GM19468 (cell line): ENCODE measurements around the gene SFXN1.
"Not testable (repeated sequence)": the region's sequence is repeated elsewhere in the genome, so short reads cannot be mapped to it uniquely, and the experiment has no call there.

Experiments
- ATAC-seq: cut with Tn5 transposase; IDR thresholded peaks from one replicate; pipeline ENCODE4 v1.9.1; 2021; ENCODE audit warnings: mild to moderate bottlenecking, moderate library complexity, moderate number of reproducible peaks; ENCODE audit not compliant: unreplicated experiment; ENCODE audit errors: extremely low read depth

SFXN1 gene

GRCh38 chr5:175491223-175491622 is 12.9 kb downstream of the SFXN1 start:
- no peak for ATAC-seq

- ATAC-seq: no peak
Observed at GRCh38 chr5:175493260-175493659, 14.9 kb downstream of the SFXN1 start.

- no peak for ATAC-seq
Observed at GRCh38 chr5:175493726-175494125, 15.4 kb downstream of the SFXN1 start.

GRCh38 chr5:175494264-175495183 is 16.2 kb downstream of the SFXN1 start:
- ATAC-seq: no peak

GRCh38 chr5:175501759-175502158 is 23.4 kb downstream of the SFXN1 start:
- ATAC-seq: no peak

- not testable (repeated sequence) for ATAC-seq
Observed at GRCh38 chr5:175507671-175508070, 29.3 kb downstream of the SFXN1 start.

GRCh38 chr5:175508896-175509295 is 30.5 kb downstream of the SFXN1 start:
- no peak for ATAC-seq

- no peak for ATAC-seq
Observed at GRCh38 chr5:175513297-175513696, 34.9 kb downstream of the SFXN1 start.

- no peak for ATAC-seq
Observed at GRCh38 chr5:175513726-175514125, 35.4 kb downstream of the SFXN1 start.

- no peak for ATAC-seq
Observed at GRCh38 chr5:175516933-175517823, 38.8 kb downstream of the SFXN1 start.

- ATAC-seq: no peak
Observed at GRCh38 chr5:175517824-175518450, 39.6 kb downstream of the SFXN1 start.

GRCh38 chr5:175519006-175519405 is 40.6 kb downstream of the SFXN1 start:
- ATAC-seq: no peak

- ATAC-seq: no peak
Observed at GRCh38 chr5:175520321-175520720, 42.0 kb downstream of the SFXN1 start.

- no peak for ATAC-seq
Observed at GRCh38 chr5:175520873-175521272, 42.5 kb downstream of the SFXN1 start.

- no peak for ATAC-seq
Observed at GRCh38 chr5:175521313-175521833, 43.0 kb downstream of the SFXN1 start.

- ATAC-seq: no peak
Observed at GRCh38 chr5:175523292-175523691, 44.9 kb downstream of the SFXN1 start.

- no peak for ATAC-seq
Observed at GRCh38 chr5:175524211-175524610, 45.9 kb downstream of the SFXN1 start.

- ATAC-seq: no peak
Observed at GRCh38 chr5:175526691-175527090, 48.3 kb downstream of the SFXN1 start.

- ATAC-seq: no peak
Observed at GRCh38 chr5:175531361-175531760, 53.0 kb downstream of the SFXN1 start.
